Medulla oblongata (tissue), 1 donor: ENCODE results near the gene SCN2A.

Experiments
- DNase-seq: peaks from one replicate; pipeline ENCODE4 v3.0.0-alpha.2; 2015; ENCODE audit errors: extremely low spot score

SCN2A gene

GRCh38 chr2:165417009-165417408 is 177.8 kb downstream of the SCN2A start:
- no peak for DNase-seq

GRCh38 chr2:165420231-165420630 is 181.0 kb downstream of the SCN2A start:
- DNase-seq, result no peak

GRCh38 chr2:165423081-165423480 is 183.9 kb downstream of the SCN2A start:
- DNase-seq, result no peak

- DNase-seq, result no peak
These were observed 186.3 kb downstream of the SCN2A start for GRCh38 chr2:165425556-165425955.

- DNase-seq, result no peak
These were observed 188.5 kb downstream of the SCN2A start for GRCh38 chr2:165427686-165428085.

- DNase-seq, result no peak
These were observed 189.7 kb downstream of the SCN2A start for GRCh38 chr2:165428926-165429325.

- DNase-seq, result no peak
These were observed 191.8 kb downstream of the SCN2A start for GRCh38 chr2:165431014-165431413.

- DNase-seq, result no peak
These were observed 193.2 kb downstream of the SCN2A start for GRCh38 chr2:165432234-165432966.

GRCh38 chr2:165434865-165435496 is 195.8 kb downstream of the SCN2A start:
- no peak for DNase-seq

- no peak for DNase-seq
These were observed 196.4 kb downstream of the SCN2A start for GRCh38 chr2:165435611-165436010.

GRCh38 chr2:165436559-165436958 is 197.3 kb downstream of the SCN2A start:
- DNase-seq, result no peak

GRCh38 chr2:165440367-165440766 is 201.2 kb downstream of the SCN2A start:
- peak; percentile 6 for DNase-seq
